Progenitor cell of endocrine pancreas (in vitro differentiated cells): ENCODE measurements around the gene CHMP1B. TPM values are rescaled to one million over a fixed set of nuclear protein-coding genes. Genes with fewer than 3 reads are reported as not detected.

ENCODE experiments used
- DNase-seq: peaks from one replicate; pipeline ENCODE4 v3.0.0; 2021; ENCODE audit warnings: low spot score; ENCODE audit not compliant: unreplicated experiment
- H3K27ac Mint-ChIP-seq: 2 replicates; pipeline ENCODE4 v1.8.0; 2021; ENCODE audit warnings: mild to moderate bottlenecking, moderate library complexity, mixed read lengths
- H3K27me3 Mint-ChIP-seq: 2 replicates; pipeline ENCODE4 v1.8.0; 2021; ENCODE audit warnings: mixed read lengths
- H3K36me3 Mint-ChIP-seq: 2 replicates; pipeline ENCODE4 v1.8.0; 2022; ENCODE audit warnings: mixed read lengths; ENCODE audit not compliant: insufficient read depth
- H3K4me1 Mint-ChIP-seq: 2 replicates; pipeline ENCODE4 v1.8.0; 2021; ENCODE audit warnings: low read depth, mixed read lengths
- H3K4me3 Mint-ChIP-seq: 2 replicates; pipeline ENCODE4 v1.8.0; 2021; ENCODE audit warnings: low read depth, mild to moderate bottlenecking, moderate library complexity, mixed read lengths
- H3K9me3 Mint-ChIP-seq: 2 replicates; pipeline ENCODE4 v1.8.0; 2021; ENCODE audit warnings: low read depth, mixed read lengths
- CTCF ChIP-seq: fragments of 200-600 bp; sonication (generic); IDR thresholded peaks from one replicate; pipeline ENCODE4 v1.5.0; 2021; ENCODE audit warnings: antibody characterized with exemption, mild to moderate bottlenecking; ENCODE audit not compliant: unreplicated experiment
- total RNA-seq: library from RNA; stranded (reverse); gene quantifications from 2 replicates; pipeline ENCODE4 v1.2.1, GENCODE V29; 2021

Gene CHMP1B
- total RNA-seq, 1 donor from 2014 or later, result 48.3 TPM

DNA sequence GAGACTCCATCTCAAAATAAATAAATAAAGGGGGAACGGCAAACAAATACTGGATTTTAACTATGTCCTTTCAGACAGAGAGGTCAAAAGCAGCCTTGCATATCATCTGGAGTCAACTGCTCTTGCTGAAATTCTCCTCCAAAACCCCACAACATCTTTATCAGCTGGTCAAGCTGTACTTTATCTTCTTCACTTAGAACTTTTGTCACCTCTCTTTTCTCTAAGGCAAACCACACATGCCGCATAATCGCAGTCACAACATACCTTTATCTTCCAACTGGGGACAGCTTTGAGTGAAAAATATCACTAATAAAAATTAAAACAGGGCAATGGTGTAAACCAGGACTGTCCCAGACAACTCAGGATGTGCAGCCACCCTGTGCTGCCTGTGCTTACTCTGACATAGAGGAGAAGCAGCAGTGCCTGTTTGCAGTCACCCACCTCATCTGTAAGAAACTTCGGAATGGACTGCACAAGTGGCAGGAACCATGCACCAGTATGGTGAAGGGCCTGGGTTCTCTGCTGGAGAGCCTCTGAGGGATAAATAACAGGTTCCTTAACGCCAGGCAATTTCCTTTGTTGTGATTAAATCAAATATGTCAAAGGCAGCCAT, 50.7 kb downstream of the CHMP1B start:
- no peak for DNase-seq
- Mint-ChIP-seq H3K27me3 (no peaks in the 10 kb centered on the region), H3K36me3 (peaks cover 8% of the 10 kb centered on the region), H3K4me3 (no peak overlapping the region), H3K27ac (no peak overlapping the region), H3K4me1 (peaks cover 23% of the 10 kb centered on the region), H3K9me3 (no peaks in the 10 kb centered on the region)
- TF ChIP-seq CTCF, result no peak

- Mint-ChIP-seq H3K4me1 (peaks cover 30% of the 10 kb centered on the region), H3K4me3 (no peak overlapping the region), H3K36me3 (peaks cover 5% of the 10 kb centered on the region), H3K9me3 (no peaks in the 10 kb centered on the region), H3K27ac (no peak overlapping the region), H3K27me3 (no peaks in the 10 kb centered on the region)
- DNase-seq, result no peak
- TF ChIP-seq CTCF, result no peak
Observed at GRCh38 chr18:11902522-11903292, 51.5 kb downstream of the CHMP1B start.

Other genes starting within 250 kb of the CHMP1B start
- gene SLC35G4, start 241.8 kb upstream of the CHMP1B start, total RNA-seq, result not detected in 2 replicates
- gene GNAL, start 162.1 kb upstream of the CHMP1B start, total RNA-seq, result 10.0 and 10.5 TPM in 2 replicates
- 27.4 and 37.4 TPM in 2 replicates for gene MPPE1, start 56.9 kb downstream of the CHMP1B start, total RNA-seq
- 53.4 and 58.8 TPM in 2 replicates for gene IMPA2, start 130.1 kb downstream of the CHMP1B start, total RNA-seq
- not detected in 2 replicates for gene ANKRD62, start 242.4 kb downstream of the CHMP1B start, total RNA-seq